Breast epithelium (tissue), 4 donors: ENCODE measurements around the gene FRRS1. TPM values are rescaled to one million over a fixed set of nuclear protein-coding genes. Genes with fewer than 3 reads are reported as not detected.

ENCODE experiments used
- DNase-seq, 2 donors: peaks; one replicate each; pipeline ENCODE4 v3.0.0-alpha.2; 2019; ENCODE audit warnings: low spot score in 2 of 2
- H3K27ac ChIP-seq, 2 donors: fragments of 200-600 bp; sonication (generic) in 1 of 2; one replicate each; pipeline ENCODE4 v1.5.1; 2016 to 2019; ENCODE audit warnings: mild to moderate bottlenecking in 1 of 2
- H3K27me3 ChIP-seq, 2 donors: fragments of 200-600 bp; sonication (generic) in 1 of 2; one replicate each; pipeline versions ENCODE4 v1.5.1 to v1.6.0; 2017 to 2019; ENCODE audit warnings: control low read depth in 1 of 2, mild to moderate bottlenecking in 1 of 2
- H3K36me3 ChIP-seq: fragments of 200-600 bp; one replicate; pipeline ENCODE4 v1.5.1; 2019
- H3K4me1 ChIP-seq, 2 donors: fragments of 200-600 bp; sonication (generic); one replicate each; pipeline ENCODE4 v1.5.1; 2016 to 2019; ENCODE audit warnings: control low read depth in 1 of 2
- H3K4me3 ChIP-seq, 3 donors: fragments of 200-600 bp; sonication (generic); 1 replicate in 2 of 3; 2 replicates in 1 of 3; pipeline ENCODE4 v1.5.1; 2016 to 2019; ENCODE audit warnings: mild to moderate bottlenecking in 3 of 3, moderate library complexity in 2 of 3
- H3K9me3 ChIP-seq, 2 donors: fragments of 200-600 bp; sonication (generic) in 1 of 2; one replicate each; pipeline ENCODE4 v1.5.1; 2016 to 2019; ENCODE audit warnings: control low read depth in 1 of 2
- CTCF ChIP-seq, 3 donors: fragments of 450-650 bp; IDR thresholded peaks; one replicate each; pipeline ENCODE4 v1.5.1; 2016 to 2017; ENCODE audit warnings: antibody characterized with exemption in 3 of 3, mild to moderate bottlenecking in 3 of 3, moderate library complexity in 3 of 3
- POLR2A ChIP-seq: fragments of 450-650 bp; IDR thresholded peaks from one replicate; pipeline ENCODE4 v1.6.1; 2016; ENCODE audit warnings: antibody characterized with exemption, mild to moderate bottlenecking, moderate library complexity
- POLR2AphosphoS5 ChIP-seq, 3 donors: sonication (generic); formaldehyde crosslinking; IDR thresholded peaks; one replicate each; pipeline ENCODE4 v1.6.1; 2017; ENCODE audit warnings: antibody characterized with exemption in 3 of 3
- intact Hi-C: fragments of 100-400 bp; cut with DNase I; formaldehyde crosslinking; loops from one replicate; pipeline ENCODE4 v1.15.1; 2023; ENCODE audit warnings: low total_unique reads
- total RNA-seq, 3 donors: library from RNA; depleted of rRNA; stranded (reverse); fragments of >200 nt; gene quantifications; one replicate each; pipeline ENCODE4 v1.1.0, GENCODE V29; 2016

FRRS1 gene
- total RNA-seq, 3 donors from 2014 or later: 12.1 to 21.1 (median 12.5) TPM

DNA sequence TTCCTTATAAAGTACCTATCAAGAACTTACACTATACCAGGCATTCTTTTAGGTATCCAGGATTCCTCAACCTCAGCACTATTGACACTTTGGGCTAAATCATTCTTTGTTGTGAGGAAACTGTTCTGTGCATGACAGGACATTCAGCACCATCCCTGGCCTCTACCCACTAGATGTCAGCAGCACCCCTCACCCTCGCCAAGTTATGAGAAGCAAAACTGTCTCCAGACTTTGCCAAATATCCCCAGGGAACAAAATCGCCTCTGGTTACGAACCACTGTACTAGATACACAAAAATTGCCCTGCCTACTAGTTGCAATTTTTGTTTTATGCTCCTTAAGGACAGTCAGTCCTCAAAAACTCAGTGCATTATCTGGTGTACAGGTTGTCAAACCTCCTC lies 84.9 kb downstream of the FRRS1 start:
- Histone ChIP-seq H3K27ac (no peak overlapping the region), H3K27me3 (no peaks in the 10 kb centered on the region), H3K4me3 (no peak overlapping the region), H3K36me3 (no peaks in the 10 kb centered on the region), H3K4me1 (no peaks in the 10 kb centered on the region), H3K9me3 (no peaks in the 10 kb centered on the region)
- TF ChIP-seq CTCF (IDR thresholded peaks at IDR 0.05) (no peak), POLR2AphosphoS5 (IDR thresholded peaks at IDR 0.05) (no peak), POLR2A (no peak)
- intact Hi-C loops: no loop called here
- no peak for DNase-seq

GRCh38 chr1:99680270-99680669 lies 86.2 kb downstream of the FRRS1 start:
- no peak for DNase-seq
- no peaks in the 10 kb centered on the region for H3K36me3 ChIP-seq
- H3K4me1 ChIP-seq: no peaks in the 10 kb centered on the region
- no peak for TF ChIP-seq CTCF (IDR thresholded peaks at IDR 0.05)
- TF ChIP-seq POLR2A: no peak
- no peak for TF ChIP-seq POLR2AphosphoS5 (IDR thresholded peaks at IDR 0.05)
- intact Hi-C loops: no loop called here
- no peaks in the 10 kb centered on the region for H3K9me3 ChIP-seq
- no peaks in the 10 kb centered on the region for H3K27me3 ChIP-seq
- no peak overlapping the region for H3K4me3 ChIP-seq
- no peak overlapping the region for H3K27ac ChIP-seq

- intact Hi-C loops: no loop called here
- Histone ChIP-seq H3K27me3 (no peaks in the 10 kb centered on the region), H3K4me3 (no peak overlapping the region), H3K4me1 (no peaks in the 10 kb centered on the region), H3K36me3 (no peaks in the 10 kb centered on the region), H3K9me3 (no peaks in the 10 kb centered on the region), H3K27ac (no peak overlapping the region)
- TF ChIP-seq CTCF (IDR thresholded peaks at IDR 0.05) (no peak), POLR2A (no peak), POLR2AphosphoS5 (IDR thresholded peaks at IDR 0.05) (no peak)
- no peak for DNase-seq
Observed at GRCh38 chr1:99677416-99677815, 89.0 kb downstream of the FRRS1 start.

- H3K4me3 ChIP-seq: no peak overlapping the region
- DNase-seq: no peak
- intact Hi-C loops: no loop called here
- H3K36me3 ChIP-seq: no peaks in the 10 kb centered on the region
- H3K27ac ChIP-seq: no peak overlapping the region
- no peaks in the 10 kb centered on the region for H3K27me3 ChIP-seq
- H3K9me3 ChIP-seq: no peaks in the 10 kb centered on the region
- TF ChIP-seq POLR2A (no peak), POLR2AphosphoS5 (IDR thresholded peaks at IDR 0.05) (no peak), CTCF (IDR thresholded peaks at IDR 0.05) (no peak)
- H3K4me1 ChIP-seq: no peaks in the 10 kb centered on the region
Observed at GRCh38 chr1:99676876-99677275, 89.6 kb downstream of the FRRS1 start.

DNA sequence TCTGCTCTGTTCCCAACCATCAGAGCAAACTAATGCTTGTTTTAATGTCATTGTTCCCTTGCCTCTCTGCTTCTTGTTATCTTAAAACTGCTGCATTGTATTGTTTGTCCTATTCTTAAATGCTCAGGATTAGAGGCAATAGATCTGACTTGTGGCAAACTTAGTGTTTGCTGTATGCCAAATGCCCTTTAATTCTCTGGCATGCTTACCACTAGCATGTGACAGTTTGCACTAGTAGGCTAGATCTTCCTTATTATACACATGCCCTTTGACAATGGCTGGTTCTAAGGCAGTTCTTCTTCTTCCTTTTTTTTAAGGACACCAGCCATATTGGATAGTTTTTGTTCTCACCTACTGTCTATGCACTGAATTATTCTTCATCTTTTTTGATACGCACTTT lies 90.4 kb downstream of the FRRS1 start:
- H3K36me3 ChIP-seq: no peaks in the 10 kb centered on the region
- intact Hi-C loops: no loop called here
- H3K4me3 ChIP-seq: no peak overlapping the region
- no peaks in the 10 kb centered on the region for H3K4me1 ChIP-seq
- no peak overlapping the region for H3K27ac ChIP-seq
- H3K27me3 ChIP-seq: no peaks in the 10 kb centered on the region
- DNase-seq: no peak
- no peaks in the 10 kb centered on the region for H3K9me3 ChIP-seq
- TF ChIP-seq POLR2A (no peak), CTCF (IDR thresholded peaks at IDR 0.05) (no peak), POLR2AphosphoS5 (IDR thresholded peaks at IDR 0.05) (no peak)
